ENCODE results near the gene SMIM38.
A peak's percentile ranks its signal among the peaks of the same experiment; 100 is the strongest.

SMIM38 gene

GRCh38 chr11:69161117-69161407 lies 5.3 kb downstream of the SMIM38 start:
- no peak for DNase-seq

- DNase-seq, result no peak
Observed at GRCh38 chr11:69162505-69162904, 6.8 kb downstream of the SMIM38 start.

- DNase-seq, result no peak
Observed at GRCh38 chr11:69163842-69164241, 8.1 kb downstream of the SMIM38 start.

- DNase-seq, result no peak
Observed at GRCh38 chr11:69164824-69165223, 9.1 kb downstream of the SMIM38 start.

- no peak for DNase-seq
Observed at GRCh38 chr11:69165775-69166174, 10.0 kb downstream of the SMIM38 start.

- peak; percentile 36 for DNase-seq
Observed at GRCh38 chr11:69166218-69167115, 10.7 kb downstream of the SMIM38 start.

GRCh38 chr11:69167130-69167915 lies 11.6 kb downstream of the SMIM38 start:
- no peak for DNase-seq

- DNase-seq, result no peak
Observed at GRCh38 chr11:69167916-69168691, 12.4 kb downstream of the SMIM38 start.

- no peak for DNase-seq
Observed at GRCh38 chr11:69169479-69169878, 13.7 kb downstream of the SMIM38 start.

- no peak for DNase-seq
Observed at GRCh38 chr11:69170704-69171103, 15.0 kb downstream of the SMIM38 start.

GRCh38 chr11:69171476-69172240 lies 15.9 kb downstream of the SMIM38 start:
- no peak for DNase-seq

GRCh38 chr11:69172674-69173073 lies 16.9 kb downstream of the SMIM38 start:
- DNase-seq, result no peak

- no peak for DNase-seq
Observed at GRCh38 chr11:69173331-69173730, 17.6 kb downstream of the SMIM38 start.

GRCh38 chr11:69173925-69174581 lies 18.3 kb downstream of the SMIM38 start:
- DNase-seq, result no peak

- DNase-seq, result no peak
Observed at GRCh38 chr11:69174841-69175240, 19.1 kb downstream of the SMIM38 start.

- DNase-seq, result no peak
Observed at GRCh38 chr11:69178819-69179482, 23.2 kb downstream of the SMIM38 start.

- DNase-seq, result no peak
Observed at GRCh38 chr11:69180226-69180625, 24.5 kb downstream of the SMIM38 start.

GRCh38 chr11:69180726-69181125 lies 25.0 kb downstream of the SMIM38 start:
- DNase-seq, result no peak

- DNase-seq, result no peak
Observed at GRCh38 chr11:69183613-69184012, 27.9 kb downstream of the SMIM38 start.

- DNase-seq, result no peak
Observed at GRCh38 chr11:69186316-69187260, 30.9 kb downstream of the SMIM38 start.

Data from SIG-M5 (cell line).